ENCODE data around the gene WFIKKN1. TPM values are rescaled to one million over a fixed set of nuclear protein-coding genes. Genes with fewer than 3 reads are reported as not detected.

WFIKKN1 gene
- total and polyA plus RNA-seq, 12 donors: 0.11 to 0.95 (median 0.32) TPM

DNA sequence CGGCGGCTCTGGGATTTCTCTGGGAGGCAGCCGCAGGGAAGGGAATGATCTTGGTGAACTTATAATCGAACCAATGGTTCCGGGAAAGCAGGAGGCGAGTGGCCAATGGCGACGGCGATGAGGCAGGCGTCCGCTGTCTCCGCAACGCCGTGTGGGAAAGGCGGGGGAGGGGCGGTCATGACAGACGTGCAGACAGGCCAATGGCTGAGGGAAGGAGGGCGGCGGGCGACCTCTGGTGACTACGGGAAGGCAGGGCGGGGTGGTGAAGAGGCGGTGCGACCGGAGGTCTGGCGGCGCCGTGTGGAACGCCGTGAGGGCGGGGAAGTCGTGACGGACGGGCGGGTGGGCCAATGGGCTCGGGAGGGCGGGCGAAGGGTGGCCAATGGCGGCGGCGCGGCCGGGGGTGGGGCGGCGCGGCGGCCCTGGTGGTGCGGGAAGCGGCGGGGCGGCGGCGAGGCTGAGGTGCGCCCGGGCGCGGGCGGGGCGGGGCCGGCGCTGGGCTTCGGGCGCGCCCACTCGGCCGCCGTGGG is 41.1 kb upstream of the WFIKKN1 start, which contains the start of gene RAB40C:
Gene RAB40C, plus strand, starts transcription at position 409 of the 530 bp plus-strand sequence. CDS start 226 bp downstream, outside the sequence.
- Histone ChIP-seq H3K9me3 (no peaks in the 10 kb centered on the region), H3K27me3 (no peaks in the 10 kb centered on the region), H3K27ac (peak within 1 kb of the TSS; percentile 80 to 100 (median 99)), H3K36me3 (peaks cover 0 to 16% (median 0%) of the 10 kb centered on the region in 9 donors), H3K4me1 (peaks cover 10 to 64% (median 42%) of the 10 kb centered on the region in 9 donors), H3K4me3 (peak within 1 kb of the TSS; percentile 81 to 97 (median 92))
- TF ChIP-seq CTCF (IDR thresholded peaks at IDR 0.05): peak in 4 of 9 donors; percentile 11 to 42 (median 26)
- peak; percentile 90 to 98 (median 96) for ATAC-seq
- 1 to 3% methylated on average over 27 to 67 of the region's 67 CpGs for WGBS, 2 donors
- intact Hi-C loops (cut with DNase I): loop anchor here in 5 of 10 donors (2.0 to 10.0 kb wide), 8 partner anchors 21 to 165 kb away; partner anchors contain the start of genes METTL26 (in 3 of the 5), RHOT2 (in 2 of the 5), PIGQ (in 1 of the 5) and RAB11FIP3 (in 1 of the 5)
- peak; percentile 99 for DNase-seq

DNA sequence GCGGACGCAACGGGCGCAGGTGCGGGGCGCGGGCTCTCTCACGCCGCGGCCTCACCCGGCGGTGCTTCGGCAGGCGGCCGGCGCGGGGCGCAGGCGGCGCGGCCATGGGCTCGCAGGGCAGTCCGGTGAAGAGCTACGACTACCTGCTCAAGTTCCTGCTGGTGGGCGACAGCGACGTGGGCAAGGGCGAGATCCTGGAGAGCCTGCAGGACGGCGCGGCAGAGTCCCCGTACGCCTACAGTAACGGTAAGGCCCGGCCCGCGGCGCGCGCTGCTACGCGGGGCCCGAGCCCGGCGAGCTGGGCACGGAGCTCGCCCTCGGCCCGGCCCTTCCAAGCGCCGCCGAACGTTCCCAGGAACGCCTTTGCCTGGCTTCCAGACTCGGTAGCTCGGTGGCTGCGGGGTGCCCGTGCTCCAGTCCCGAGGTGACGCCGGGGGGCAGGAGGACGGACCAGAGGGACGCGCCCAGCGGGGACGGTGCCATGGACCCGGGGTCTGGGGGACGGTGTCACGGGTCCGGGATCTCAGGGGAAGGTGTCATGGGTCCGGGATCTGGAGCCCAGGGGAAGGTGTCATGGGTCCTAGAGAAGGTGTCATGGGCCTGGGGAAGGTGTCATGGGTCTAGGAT is 40.5 kb upstream of the WFIKKN1 start:
- intact Hi-C loops (cut with DNase I): loop anchor here in 3 of 10 donors (2.0 to 5.0 kb wide), 3 partner anchors 42 to 47 kb away; partner anchors contain the start of genes METTL26 (in 2 of the 3) and WFIKKN1 (in 1 of the 3)
- WGBS, 2 donors: 0 to 1% methylated on average over 70 to 71 of the region's 71 CpGs

DNA sequence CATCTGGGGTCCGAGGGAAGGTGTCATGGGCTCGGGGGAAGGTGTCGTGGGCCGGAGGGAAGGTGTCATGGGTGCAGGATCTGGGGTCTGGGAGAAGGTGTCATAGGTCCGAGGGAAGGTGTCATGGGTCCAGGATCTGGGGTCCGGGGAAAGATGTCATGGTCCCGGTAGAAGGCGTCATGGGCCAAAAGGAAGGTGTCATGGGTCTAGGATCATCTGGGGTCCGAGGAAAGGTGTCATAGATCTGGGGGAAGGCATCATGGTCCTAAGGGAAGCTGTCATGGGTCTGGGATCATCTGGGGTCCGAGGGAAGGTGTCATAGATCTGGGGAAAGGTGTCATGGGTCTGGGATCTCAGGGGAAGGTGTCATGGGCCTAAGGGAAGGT is 40.0 kb upstream of the WFIKKN1 start:
- Histone ChIP-seq H3K9me3 (no peaks in the 10 kb centered on the region), H3K36me3 (peaks cover 0 to 16% (median 0%) of the 10 kb centered on the region in 9 donors), H3K4me3 (peak overlapping the region; percentile 75 to 96 (median 90)), H3K4me1 (peaks cover 10 to 58% (median 42%) of the 10 kb centered on the region in 9 donors), H3K27ac (peak overlapping the region in 6 of 10 donors; percentile 75 to 90 (median 82)), H3K27me3 (no peaks in the 10 kb centered on the region)
- 51 to 57% methylated on average over 10 of the region's 10 CpGs for WGBS, 2 donors
- intact Hi-C loops (cut with DNase I): loop anchor here in 3 of 10 donors (2.0 to 5.0 kb wide), 3 partner anchors 41 to 46 kb away; partner anchors contain the start of genes METTL26 (in 2 of the 3) and WFIKKN1 (in 1 of the 3)
- TF ChIP-seq CTCF (IDR thresholded peaks at IDR 0.05): no peak
- DNase-seq (no peak), ATAC-seq (no peak)

More for the DNA sequence above, 40.5 kb upstream of the WFIKKN1 start:
- H3K27ac ChIP-seq: peak overlapping the region; percentile 36 to 91 (median 82)
- no peaks in the 10 kb centered on the region for H3K27me3 ChIP-seq
- ATAC-seq (no peak), DNase-seq (peak in 1 of 2 donors; percentile 40)
- no peak for TF ChIP-seq CTCF (IDR thresholded peaks at IDR 0.05)
- no peaks in the 10 kb centered on the region for H3K9me3 ChIP-seq
- peaks cover 0 to 16% (median 0%) of the 10 kb centered on the region in 9 donors for H3K36me3 ChIP-seq
- peak overlapping the region; percentile 75 to 96 (median 90) for H3K4me3 ChIP-seq
- H3K4me1 ChIP-seq: peaks cover 10 to 63% (median 42%) of the 10 kb centered on the region in 9 donors

- DNase-seq (no peak), ATAC-seq (no peak)
- Histone ChIP-seq H3K27ac (no peak overlapping the region), H3K4me1 (peaks cover 10 to 59% (median 42%) of the 10 kb centered on the region in 9 donors), H3K9me3 (no peaks in the 10 kb centered on the region), H3K36me3 (peaks cover 0 to 19% (median 0%) of the 10 kb centered on the region in 9 donors), H3K4me3 (peak overlapping the region in 4 of 10 donors; percentile 75 to 94 (median 85)), H3K27me3 (no peaks in the 10 kb centered on the region)
- no peak for TF ChIP-seq CTCF (IDR thresholded peaks at IDR 0.05)
- WGBS, 2 donors: 80 to 91% methylated on average over 8 of the region's 8 CpGs
- intact Hi-C loops (cut with DNase I): loop anchor here in 3 of 10 donors (2.0 to 5.0 kb wide), 3 partner anchors 41 to 46 kb away; partner anchors contain the start of genes METTL26 (in 2 of the 3) and WFIKKN1 (in 1 of the 3)
Measured at GRCh38 chr16:591231-591630, 39.6 kb upstream of the WFIKKN1 start.
